HG03095 (cell line): ENCODE data around the gene ANP32B.
"Not testable (repeated sequence)": the region's sequence is repeated elsewhere in the genome, so short reads cannot be mapped to it uniquely, and the experiment has no call there.

Experiments used
- ATAC-seq: cut with Tn5 transposase; IDR thresholded peaks from one replicate; pipeline ENCODE4 v1.9.1; 2021; ENCODE audit warnings: moderate library complexity; ENCODE audit not compliant: unreplicated experiment

Gene ANP32B

GRCh38 chr9:97991818-97992217 lies 8.7 kb downstream of the ANP32B start:
- ATAC-seq = no peak

- ATAC-seq = no peak
Measured at GRCh38 chr9:97992219-97992618, 9.1 kb downstream of the ANP32B start.

- no peak for ATAC-seq
Measured at GRCh38 chr9:97993000-97993399, 9.9 kb downstream of the ANP32B start.

- no peak for ATAC-seq
Measured at GRCh38 chr9:97994703-97995102, 11.6 kb downstream of the ANP32B start.

GRCh38 chr9:97996676-97997075 lies 13.5 kb downstream of the ANP32B start:
- not testable (repeated sequence) for ATAC-seq

- ATAC-seq = no peak
Measured at GRCh38 chr9:97997330-97998276, 14.5 kb downstream of the ANP32B start.

- ATAC-seq = no peak
Measured at GRCh38 chr9:98002808-98003207, 19.7 kb downstream of the ANP32B start.

GRCh38 chr9:98006127-98006796 lies 23.1 kb downstream of the ANP32B start:
- no peak for ATAC-seq

- ATAC-seq = no peak
Measured at GRCh38 chr9:98007251-98007928, 24.2 kb downstream of the ANP32B start.

- ATAC-seq = no peak
Measured at GRCh38 chr9:98008764-98009163, 25.6 kb downstream of the ANP32B start.

- ATAC-seq = no peak
Measured at GRCh38 chr9:98009437-98009836, 26.3 kb downstream of the ANP32B start.

GRCh38 chr9:98009936-98010335 lies 26.8 kb downstream of the ANP32B start:
- ATAC-seq = no peak

GRCh38 chr9:98010445-98010844 lies 27.3 kb downstream of the ANP32B start:
- ATAC-seq = peak; percentile 73

GRCh38 chr9:98011122-98011521 lies 28.0 kb downstream of the ANP32B start:
- no peak for ATAC-seq

GRCh38 chr9:98016137-98016680 lies 33.1 kb downstream of the ANP32B start:
- ATAC-seq = no peak

GRCh38 chr9:98017306-98017705 lies 34.2 kb downstream of the ANP32B start:
- ATAC-seq = no peak

- ATAC-seq = no peak
Measured at GRCh38 chr9:98018347-98018746, 35.2 kb downstream of the ANP32B start.

- no peak for ATAC-seq
Measured at GRCh38 chr9:98019098-98019497, 36.0 kb downstream of the ANP32B start.

GRCh38 chr9:98019869-98020268 lies 36.7 kb downstream of the ANP32B start:
- not testable (repeated sequence) for ATAC-seq

- ATAC-seq = no peak
Measured at GRCh38 chr9:98020476-98021145, 37.5 kb downstream of the ANP32B start.
